SK-N-MC (cell line): ENCODE data around the gene CRIP3.

Experiments
- EZH2 ChIP-seq: fragments of 200-600 bp; sonication (generic); IDR thresholded peaks from one replicate; pipeline ENCODE4 v1.6.1; 2017; ENCODE audit warnings: antibody characterized with exemption
- POLR2AphosphoS5 ChIP-seq: IDR thresholded peaks from 2 replicates; pipeline ENCODE4 v1.6.1; 2012; ENCODE audit warnings: mild to moderate bottlenecking, low read depth, low read length, borderline replicate concordance

DNA sequence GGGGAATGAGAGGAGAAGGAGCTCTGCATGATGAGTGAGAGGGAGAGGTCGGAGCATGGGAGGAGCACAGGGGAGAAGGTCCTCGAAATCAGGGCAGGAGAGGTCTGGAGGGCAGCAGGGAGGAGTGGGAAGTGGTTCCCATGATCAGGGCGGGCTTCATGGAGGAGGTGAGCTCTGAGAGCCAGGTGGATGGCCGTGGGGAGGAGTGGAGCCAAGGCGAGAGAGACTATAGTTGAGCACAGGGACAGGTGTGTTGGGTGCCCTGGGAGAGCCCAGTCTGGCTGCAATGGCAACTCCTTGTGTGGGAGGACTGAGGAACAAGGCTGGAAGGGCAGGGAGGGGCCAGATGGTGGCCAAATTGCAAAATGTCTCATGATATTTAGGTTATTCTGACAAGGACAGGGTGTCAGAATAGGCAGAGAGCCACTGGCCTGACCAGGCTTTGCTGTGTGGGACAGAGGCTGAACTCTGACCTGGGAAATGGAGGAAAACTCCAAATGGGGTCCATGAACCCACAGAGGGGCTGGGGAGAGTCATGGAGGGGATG is 44.0 kb downstream of the CRIP3 start:
- no peak for TF ChIP-seq POLR2AphosphoS5
- TF ChIP-seq EZH2 = no peak
